Activated CD8-positive, alpha-beta memory T cell treated with anti-CD3 and anti-CD28 coated beads, Interleukin-2, amount 50 U/mL, for 48 hours (primary cell): Measurements from ENCODE around the gene LENG8.
A peak's percentile ranks its signal among the peaks of the same experiment; 100 is the strongest.
"Not testable (repeated sequence)": the region's sequence is repeated elsewhere in the genome, so short reads cannot be mapped to it uniquely, and the experiment has no call there.

ENCODE experiments used
- DNase-seq: peaks from one replicate; pipeline ENCODE4 v3.0.0-alpha.2; 2020

The LENG8 gene

GRCh38 chr19:54446349-54446748 lies 2.6 kb upstream of the LENG8 start:
- DNase-seq, result not testable (repeated sequence)

DNA sequence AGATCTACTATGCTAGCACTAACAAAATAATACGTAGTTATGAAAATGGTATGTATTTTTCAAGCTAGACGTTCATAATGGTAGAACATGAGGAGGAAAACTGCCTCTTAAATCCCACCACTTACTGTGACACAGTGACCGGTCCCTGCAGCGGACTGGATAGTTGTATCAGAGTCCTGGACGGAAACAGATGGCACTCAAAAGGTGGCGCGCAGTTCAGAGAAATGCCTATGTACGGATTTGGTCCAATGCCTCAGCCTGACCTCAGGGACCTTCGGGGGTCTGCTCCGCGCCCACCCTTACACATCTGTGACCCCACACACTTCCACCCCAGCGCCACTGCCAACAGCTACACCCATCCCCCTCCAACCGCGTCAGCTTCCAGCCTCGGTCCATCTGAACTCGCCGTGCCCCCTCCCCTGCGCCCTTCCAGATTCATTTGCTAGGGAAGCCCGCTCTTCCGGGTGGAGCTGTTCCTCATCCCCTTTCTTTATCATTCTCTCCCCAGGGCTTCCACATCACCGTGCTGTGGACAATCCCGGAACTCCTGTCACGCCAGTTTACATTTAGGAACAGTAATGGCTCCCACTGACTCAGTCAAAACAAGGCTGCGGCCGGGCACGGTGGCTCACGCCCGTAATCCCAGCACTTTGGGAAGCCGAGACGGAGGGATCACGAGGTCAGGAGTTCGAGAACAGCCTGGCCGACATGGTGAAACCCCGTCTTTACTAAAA lies 792 bp upstream of the LENG8 start:
- peak; percentile 77 for DNase-seq

DNA sequence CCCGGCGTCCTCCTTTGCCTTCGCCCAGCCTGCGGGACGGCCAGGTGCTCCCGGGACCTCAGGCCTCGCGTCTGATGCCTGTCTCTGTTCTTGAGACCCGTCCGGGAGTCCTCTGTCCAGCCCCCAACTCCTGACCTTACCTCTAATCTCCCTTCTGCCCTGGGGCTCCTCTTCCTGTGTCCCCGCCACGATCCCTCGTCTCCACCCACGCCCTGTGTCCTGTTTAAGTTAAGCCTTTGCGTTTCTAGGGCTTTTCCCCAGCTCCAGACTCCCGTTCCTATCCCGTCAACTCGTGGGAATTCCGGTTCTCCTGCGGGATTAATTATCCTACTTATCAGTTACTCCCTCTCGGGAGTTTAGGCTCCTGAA lies 686 bp downstream of the LENG8 start:
- DNase-seq, result peak; percentile 68

DNA sequence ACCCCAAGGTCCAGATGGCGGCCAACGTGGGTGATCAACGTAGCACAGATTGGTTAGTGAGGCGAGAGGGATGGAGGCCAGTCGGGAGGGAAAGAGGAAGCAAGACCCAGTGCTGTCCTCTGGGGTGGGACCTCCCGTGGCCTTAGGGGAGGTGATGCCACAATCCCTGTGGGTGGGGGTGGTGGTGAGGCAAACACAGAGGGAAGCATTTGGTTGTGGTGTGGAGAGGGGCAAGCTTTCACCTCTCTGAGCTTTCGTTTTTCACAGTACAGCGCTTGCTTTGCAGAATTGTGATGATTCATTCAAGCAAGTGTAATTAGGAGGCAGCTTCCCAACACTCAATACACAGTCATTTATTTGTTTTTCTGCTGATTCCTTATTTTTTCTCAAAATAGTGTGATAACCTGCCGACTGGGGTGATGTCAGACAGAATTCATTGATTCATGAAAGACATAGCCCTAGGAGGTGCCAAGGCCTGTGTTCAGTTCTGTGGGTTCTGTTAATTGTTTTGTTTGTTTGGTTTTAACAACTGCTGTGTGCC lies 2.4 kb downstream of the LENG8 start:
- DNase-seq, result peak; percentile 49

GRCh38 chr19:54451997-54452396 lies 3.0 kb downstream of the LENG8 start:
- no peak for DNase-seq

- DNase-seq, result no peak
Measured at GRCh38 chr19:54452626-54453025, 3.6 kb downstream of the LENG8 start.

GRCh38 chr19:54453921-54454780 lies 5.2 kb downstream of the LENG8 start:
- no peak for DNase-seq

DNA sequence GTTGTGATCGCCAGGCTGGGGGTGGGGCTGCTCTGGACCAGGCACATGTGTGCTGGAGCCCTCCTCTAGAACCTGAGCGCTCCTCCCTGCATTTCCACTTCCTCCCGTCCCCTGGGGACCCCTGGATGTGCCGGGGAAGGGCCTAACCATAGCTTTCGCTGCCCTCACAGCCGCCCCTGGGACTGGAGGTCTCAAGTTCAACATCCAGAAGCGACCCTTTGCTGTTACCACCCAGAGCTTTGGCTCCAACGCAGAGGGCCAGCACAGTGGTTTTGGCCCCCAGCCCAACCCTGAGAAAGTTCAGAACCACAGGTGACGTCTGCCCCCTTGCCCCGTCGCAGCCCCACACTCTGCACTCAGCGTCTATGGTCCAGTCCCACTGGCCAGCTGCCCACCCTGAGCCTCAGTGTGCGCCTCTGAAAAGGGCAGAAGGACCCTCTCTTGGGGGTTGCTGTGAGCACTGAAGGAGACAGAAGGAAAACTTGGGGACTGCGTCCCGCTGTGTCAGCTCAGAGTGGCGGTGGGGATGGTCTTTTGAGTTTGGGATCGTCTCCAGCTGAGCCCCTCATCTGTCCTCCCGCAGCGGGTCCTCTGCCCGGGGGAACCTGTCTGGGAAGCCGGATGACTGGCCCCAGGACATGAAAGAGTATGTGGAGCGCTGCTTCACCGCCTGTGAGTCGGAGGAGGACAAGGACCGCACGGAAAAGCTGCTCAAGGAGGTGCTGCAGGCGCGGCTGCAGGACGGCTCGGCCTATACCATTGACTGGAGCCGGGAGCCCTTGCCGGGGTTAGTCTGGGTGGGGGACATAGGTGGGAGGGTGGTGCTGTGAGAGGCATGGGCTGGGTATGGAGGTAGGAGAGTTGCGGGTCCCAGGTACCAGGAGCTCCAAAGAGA lies 6.0 kb downstream of the LENG8 start:
- DNase-seq, result no peak

DNA sequence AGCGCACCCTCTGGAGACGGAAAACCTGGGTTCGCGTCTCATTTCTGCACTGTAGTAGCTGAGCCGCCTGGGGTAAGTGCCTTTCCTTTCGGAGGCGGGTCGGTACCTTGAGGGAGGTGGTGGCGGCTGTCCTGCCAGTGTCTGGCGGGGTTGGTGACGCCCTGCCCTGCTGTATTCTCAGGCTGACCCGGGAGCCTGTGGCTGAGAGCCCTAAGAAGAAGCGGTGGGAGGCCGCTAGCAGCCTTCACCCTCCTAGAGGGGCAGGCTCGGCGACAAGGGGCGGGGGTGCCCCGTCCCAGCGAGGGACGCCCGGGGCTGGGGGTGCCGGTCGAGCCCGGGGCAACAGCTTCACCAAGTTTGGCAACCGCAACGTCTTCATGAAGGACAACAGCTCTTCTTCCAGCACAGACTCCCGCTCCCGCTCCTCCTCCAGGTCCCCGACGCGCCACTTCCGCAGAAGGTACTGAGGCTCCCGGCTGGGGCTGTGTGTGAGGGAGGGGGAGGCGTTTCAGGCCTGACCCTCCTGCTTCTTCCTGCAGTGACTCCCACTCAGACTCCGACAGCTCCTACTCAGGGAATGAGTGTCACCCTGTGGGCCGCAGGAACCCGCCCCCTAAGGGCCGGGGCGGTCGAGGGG lies 6.9 kb downstream of the LENG8 start:
- DNase-seq, result no peak

GRCh38 chr19:54456423-54457373 lies 7.7 kb downstream of the LENG8 start:
- no peak for DNase-seq

DNA sequence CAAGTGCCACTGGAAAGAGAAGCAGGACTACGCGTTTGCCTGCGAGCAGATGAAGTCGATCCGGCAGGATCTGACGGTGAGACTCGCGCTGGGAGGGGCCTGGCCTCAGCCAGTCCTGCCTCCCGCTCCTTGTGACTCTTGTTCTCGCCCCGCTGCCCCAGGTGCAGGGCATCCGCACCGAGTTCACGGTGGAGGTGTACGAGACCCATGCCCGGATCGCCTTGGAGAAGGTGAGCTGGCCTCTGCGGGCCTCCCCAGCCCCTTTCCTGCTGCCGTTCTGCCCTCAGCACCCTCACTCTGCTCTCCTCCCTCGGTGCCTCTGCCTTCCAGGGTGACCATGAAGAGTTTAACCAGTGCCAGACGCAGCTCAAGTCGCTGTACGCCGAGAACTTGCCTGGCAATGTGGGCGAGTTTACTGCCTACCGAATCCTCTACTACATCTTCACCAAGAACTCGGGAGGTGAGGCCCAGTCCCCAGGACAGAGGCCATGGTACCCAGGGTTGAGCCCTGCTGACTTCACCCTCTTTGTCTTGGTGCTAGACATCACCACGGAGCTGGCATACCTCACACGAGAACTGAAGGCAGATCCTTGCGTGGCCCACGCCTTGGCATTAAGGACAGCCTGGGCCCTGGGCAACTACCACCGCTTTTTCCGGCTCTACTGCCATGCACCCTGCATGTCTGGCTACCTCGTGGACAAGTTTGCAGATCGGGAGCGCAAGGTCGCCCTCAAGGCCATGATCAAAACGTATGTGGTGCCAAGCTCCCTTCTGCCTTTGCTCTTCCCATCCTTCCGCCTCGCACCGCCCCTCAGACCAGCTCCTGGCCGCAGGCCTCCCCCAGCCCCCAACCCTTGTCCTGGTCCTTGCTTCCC lies 9.0 kb downstream of the LENG8 start:
- no peak for DNase-seq

DNA sequence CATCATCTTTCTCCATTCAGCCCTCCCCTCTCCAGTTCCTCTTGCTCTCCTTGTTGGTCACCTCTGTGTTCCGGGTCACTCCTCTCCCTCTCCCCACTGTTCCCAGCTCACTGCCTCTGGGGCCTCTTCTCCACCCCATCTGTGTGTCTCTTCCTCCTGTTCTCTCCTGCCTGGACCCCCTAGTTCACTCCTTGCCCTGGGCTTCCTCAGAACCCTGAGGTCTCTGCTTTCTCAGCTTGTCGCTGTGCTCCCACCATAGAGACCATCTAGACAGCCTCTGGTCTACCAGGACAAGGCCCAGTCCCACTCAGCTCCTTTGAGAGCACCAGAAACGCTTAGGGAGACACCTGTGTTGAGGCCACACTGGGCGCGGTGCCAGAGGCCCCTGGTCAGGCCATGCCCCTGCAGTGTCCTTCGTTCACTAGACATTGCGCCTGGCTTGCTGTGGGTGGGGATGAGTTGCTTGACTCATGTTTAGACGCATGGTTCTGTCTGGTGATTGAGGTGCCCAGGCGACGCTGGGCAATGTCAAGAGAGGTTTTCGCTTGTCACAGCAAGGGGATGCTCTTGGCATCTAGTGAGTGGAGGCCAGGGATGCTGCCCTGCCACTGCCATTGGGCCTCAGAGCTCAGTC lies 9.8 kb downstream of the LENG8 start:
- DNase-seq, result no peak

DNA sequence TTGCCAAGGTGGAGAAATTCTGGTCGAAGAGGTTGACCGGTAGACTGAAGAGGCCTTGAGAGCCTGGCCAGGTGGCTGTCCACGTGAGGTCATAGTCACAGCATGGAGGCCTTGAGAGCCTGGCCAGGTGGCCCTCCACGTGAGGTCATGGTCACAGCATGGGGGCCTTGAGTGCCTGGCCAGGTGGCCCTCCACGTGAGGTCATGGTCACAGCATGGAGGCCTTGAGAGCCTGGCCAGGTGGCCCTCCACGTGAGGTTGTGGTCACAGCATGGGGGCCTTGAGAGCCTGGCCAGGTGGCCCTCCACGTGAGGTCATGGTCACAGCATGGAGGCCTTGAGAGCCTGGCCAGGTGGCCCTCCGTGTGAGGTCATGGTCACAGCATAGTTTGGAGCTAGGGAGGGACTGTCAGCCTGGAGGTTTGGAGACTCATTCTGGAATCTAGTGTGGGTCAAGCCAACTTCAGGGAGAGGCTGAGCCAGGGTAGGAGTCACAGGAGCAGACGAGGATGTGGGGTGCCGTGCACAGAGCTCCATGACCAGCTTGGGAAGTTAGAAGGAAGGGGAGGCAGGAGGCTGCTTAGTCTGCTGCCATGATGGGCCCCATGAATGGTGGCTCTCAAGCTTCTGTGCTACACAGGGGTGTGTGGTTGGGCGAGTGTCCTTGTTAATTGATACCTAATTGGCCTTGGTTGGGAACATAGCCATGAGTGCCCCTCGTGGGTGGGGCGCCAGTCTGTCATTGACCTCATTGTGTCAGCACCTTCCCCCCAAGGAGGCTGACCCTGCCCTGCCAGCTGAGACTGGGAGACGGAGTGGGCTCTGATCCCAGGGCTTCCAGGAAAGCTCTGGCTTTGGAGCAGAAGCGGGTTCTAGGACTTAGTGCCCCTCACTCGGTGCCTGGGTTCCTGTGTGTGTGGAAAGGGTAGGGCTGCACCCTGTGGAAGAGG lies 10.6 kb downstream of the LENG8 start:
- DNase-seq, result no peak

GRCh38 chr19:54460230-54461005 lies 11.4 kb downstream of the LENG8 start:
- DNase-seq, result no peak

- no peak for DNase-seq
Measured at GRCh38 chr19:54461210-54461609, 12.2 kb downstream of the LENG8 start.

GRCh38 chr19:54461613-54462012 lies 12.6 kb downstream of the LENG8 start:
- no peak for DNase-seq

DNA sequence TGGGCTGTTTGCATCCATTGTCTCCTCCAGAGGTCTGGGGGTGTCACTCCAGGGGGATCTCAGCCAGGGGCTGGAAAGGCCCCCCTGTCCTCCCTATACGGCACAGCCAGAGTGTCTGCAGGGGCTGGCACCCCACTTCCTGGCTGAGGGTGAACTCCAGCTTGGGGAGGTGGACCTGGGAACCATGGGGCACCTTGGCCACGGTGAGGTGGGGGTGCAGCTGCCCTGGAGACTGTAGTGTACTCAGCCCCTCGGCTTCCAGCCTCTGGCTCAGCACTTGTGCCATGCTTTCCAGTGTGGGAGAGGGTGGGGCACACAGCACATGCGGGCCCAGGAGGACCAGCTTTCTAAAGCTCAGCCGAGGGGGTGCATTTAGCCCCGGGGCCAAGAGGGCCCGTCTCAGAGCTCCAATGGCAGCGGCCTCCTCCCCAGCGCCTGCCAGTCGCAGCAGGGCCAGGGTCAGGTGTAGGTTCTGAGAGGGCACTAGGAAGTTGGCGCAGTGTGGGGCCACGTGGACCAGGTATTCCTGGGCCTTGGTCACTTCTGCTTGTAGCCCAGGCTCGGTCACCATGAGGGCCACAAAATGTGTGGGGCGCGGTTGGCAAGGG lies 13.2 kb downstream of the LENG8 start:
- DNase-seq, result no peak
